CD1c-positive myeloid dendritic cell (primary cell): ENCODE data around the gene OR2T34.
"Not testable (repeated sequence)": the region's sequence is repeated elsewhere in the genome, so short reads cannot be mapped to it uniquely, and the experiment has no call there.

Source experiments
- DNase-seq: peaks from one replicate; pipeline ENCODE4 v3.0.0-alpha.2; 2016; ENCODE audit errors: extremely low spot score

Gene OR2T34

GRCh38 chr1:248562672-248563071, 11.9 kb downstream of the OR2T34 start, which contains the start of gene OR2T29:
TSS of gene OR2T29 (minus strand) at chr1:248562772. CDS start at chr1:248559491, 3,281 bp downstream.
- not testable (repeated sequence) for DNase-seq

DNA sequence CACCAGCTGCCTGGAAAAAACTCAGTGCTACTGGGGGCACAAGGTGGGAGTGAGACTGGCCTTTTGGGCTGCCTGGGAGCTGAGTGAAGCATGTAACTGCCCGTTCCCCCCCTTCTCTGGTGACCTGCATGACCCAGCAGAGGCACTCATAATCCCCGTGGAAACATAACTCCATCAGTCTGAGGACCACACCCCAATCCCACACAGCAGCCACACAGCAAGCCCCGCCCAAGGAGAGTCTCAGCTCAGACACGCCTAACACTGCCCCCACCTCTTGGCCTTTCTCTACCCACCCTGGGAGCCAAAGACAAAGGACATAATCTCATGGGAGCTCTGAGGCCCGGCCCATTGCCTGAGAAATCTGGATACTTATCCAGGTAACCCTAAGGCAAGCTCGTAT, 23.5 kb downstream of the OR2T34 start:
- not testable (repeated sequence) for DNase-seq

DNA sequence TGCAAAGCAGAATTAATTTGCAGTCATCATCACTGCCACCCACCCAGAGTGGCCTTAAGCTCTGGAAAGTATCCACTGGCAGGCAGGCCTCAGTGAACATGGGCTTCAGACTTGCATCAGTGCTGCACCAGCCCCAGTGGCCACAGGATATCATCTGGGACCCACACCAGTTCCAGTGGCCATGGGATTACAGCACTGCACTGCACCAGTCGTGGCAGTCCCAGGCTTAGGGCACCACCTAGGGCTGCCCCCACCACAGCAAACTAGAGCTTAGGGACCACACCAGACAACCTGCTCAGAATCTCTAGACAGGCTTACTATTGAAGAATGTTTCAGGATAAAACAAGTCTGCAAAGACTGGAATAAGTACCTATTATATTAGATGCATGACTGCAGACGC, 27.2 kb downstream of the OR2T34 start:
- not testable (repeated sequence) for DNase-seq

GRCh38 chr1:248537449-248537848, 37.1 kb downstream of the OR2T34 start:
- not testable (repeated sequence) for DNase-seq
